Neuronal stem cell (in vitro differentiated cells): ENCODE measurements around the gene COBLL1.

ENCODE experiments used
- DNase-seq: peaks from one replicate; pipeline ENCODE4 v3.0.0-alpha.2; 2013; ENCODE audit warnings: low spot score
- H2AFZ ChIP-seq: one replicate; pipeline ENCODE4 v1.6.1; 2013; ENCODE audit warnings: mild to moderate bottlenecking, low read length, inconsistent platforms
- H2AK5ac ChIP-seq: 2 replicates; pipeline ENCODE4 v1.6.1; 2013; ENCODE audit warnings: low read depth, mild to moderate bottlenecking, inconsistent platforms, low read length, moderate library complexity, mixed read lengths
- H2BK120ac ChIP-seq: 2 replicates; pipeline ENCODE4 v1.6.1; 2013; ENCODE audit warnings: low read depth, mild to moderate bottlenecking, inconsistent platforms, low read length, moderate library complexity, mixed read lengths
- H2BK12ac ChIP-seq: one replicate; pipeline ENCODE4 v1.6.1; 2013; ENCODE audit warnings: low read length, inconsistent platforms
- H2BK15ac ChIP-seq: 2 replicates; pipeline ENCODE4 v1.6.1; 2013; ENCODE audit warnings: mild to moderate bottlenecking, low read length, inconsistent platforms, mixed read lengths
- H2BK5ac ChIP-seq: one replicate; pipeline ENCODE4 v1.6.1; 2013; ENCODE audit warnings: inconsistent platforms, mild to moderate bottlenecking, low read length, moderate library complexity
- H3K14ac ChIP-seq: one replicate; pipeline ENCODE4 v1.6.1; 2013; ENCODE audit warnings: low read length, inconsistent platforms
- H3K18ac ChIP-seq: 2 replicates; pipeline ENCODE4 v1.6.1; 2013; ENCODE audit warnings: low read length, inconsistent platforms
- H3K23ac ChIP-seq: 2 replicates; pipeline ENCODE4 v1.6.1; 2013; ENCODE audit warnings: low read depth, mild to moderate bottlenecking, mixed read lengths, low read length, inconsistent platforms; ENCODE audit not compliant: poor library complexity
- H3K27ac ChIP-seq: replicated peaks from 3 replicates; pipeline ENCODE4 v1.5.1; 2013; ENCODE audit warnings: low read length, inconsistent platforms
- H3K27me3 ChIP-seq, 3 experiments: 2 replicates each; pipeline ENCODE4 v1.6.1; 2013; ENCODE audit warnings: low read length in 3 of 3, mild to moderate bottlenecking in 2 of 3, inconsistent platforms in 1 of 3, low read depth in 1 of 3, mixed read lengths in 1 of 3, moderate library complexity in 1 of 3; ENCODE audit not compliant: control insufficient read depth in 3 of 3, insufficient read depth in 3 of 3
- H3K36me3 ChIP-seq, 2 donors: replicated peaks in 1 of 2; 2 replicates each; pipeline ENCODE4 v1.6.1; 2013; ENCODE audit warnings: low read length in 2 of 2; ENCODE audit not compliant: control insufficient read depth in 2 of 2, insufficient read depth in 2 of 2
- H3K4ac ChIP-seq: 2 replicates; pipeline ENCODE4 v1.6.1; 2013; ENCODE audit warnings: inconsistent platforms, mild to moderate bottlenecking, low read length, moderate library complexity
- H3K4me1 ChIP-seq, 2 donors: 1 replicate in 1 of 2; 2 replicates in 1 of 2; pipeline ENCODE4 v1.6.1; 2013; ENCODE audit warnings: low read length in 2 of 2, low read depth in 1 of 2; ENCODE audit not compliant: control insufficient read depth in 2 of 2, insufficient read depth in 1 of 2
- H3K4me2 ChIP-seq: one replicate; pipeline ENCODE4 v1.6.1; 2013; ENCODE audit warnings: mild to moderate bottlenecking, low read length, inconsistent platforms; ENCODE audit not compliant: insufficient read depth, poor library complexity, severe bottlenecking
- H3K4me3 ChIP-seq, 2 donors: 2 replicates each; pipeline ENCODE4 v1.5.1; 2013; ENCODE audit warnings: low read length in 2 of 2, mild to moderate bottlenecking in 2 of 2, inconsistent platforms in 1 of 2, moderate library complexity in 1 of 2
- H3K79me1 ChIP-seq: one replicate; pipeline ENCODE4 v1.6.1; 2013; ENCODE audit warnings: low read depth, mild to moderate bottlenecking, inconsistent platforms, low read length, moderate library complexity
- H3K9ac ChIP-seq: one replicate; pipeline ENCODE4 v1.6.1; 2013; ENCODE audit warnings: mild to moderate bottlenecking, low read depth, low read length, inconsistent platforms; ENCODE audit not compliant: poor library complexity
- H3K9me3 ChIP-seq, 2 donors: replicated peaks in 1 of 2; 2 replicates each; pipeline versions ENCODE3 to v1.6.1; 2013; ENCODE audit warnings: low read length in 2 of 2, mild to moderate bottlenecking in 2 of 2, inconsistent platforms in 1 of 2, low read depth in 1 of 2, mixed read lengths in 1 of 2, moderate library complexity in 1 of 2; ENCODE audit not compliant: control insufficient read depth in 2 of 2, insufficient read depth in 1 of 2
- H4K8ac ChIP-seq: one replicate; pipeline ENCODE4 v1.6.1; 2013; ENCODE audit warnings: low read depth, mild to moderate bottlenecking, inconsistent platforms, low read length, moderate library complexity
- H4K91ac ChIP-seq: one replicate; pipeline ENCODE4 v1.6.1; 2013; ENCODE audit warnings: low read length, low read depth, mild to moderate bottlenecking, inconsistent platforms; ENCODE audit not compliant: poor library complexity
- WGBS, 2 donors: extraction: QIAGEN DNeasy Blood & Tissue Kit; methylation state at CpG; one replicate each; pipeline ENCODE4 v1.1.7; 2013; ENCODE audit warnings: missing lambda C conversion rate in 2 of 2, mixed read lengths in 1 of 2; ENCODE audit not compliant: insufficient read length in 2 of 2, insufficient replicate concordance in 1 of 2; ENCODE audit errors: extremely low coverage in 2 of 2; 5-methylcytosine and 5-hydroxymethylcytosine counted together

The COBLL1 gene

DNA sequence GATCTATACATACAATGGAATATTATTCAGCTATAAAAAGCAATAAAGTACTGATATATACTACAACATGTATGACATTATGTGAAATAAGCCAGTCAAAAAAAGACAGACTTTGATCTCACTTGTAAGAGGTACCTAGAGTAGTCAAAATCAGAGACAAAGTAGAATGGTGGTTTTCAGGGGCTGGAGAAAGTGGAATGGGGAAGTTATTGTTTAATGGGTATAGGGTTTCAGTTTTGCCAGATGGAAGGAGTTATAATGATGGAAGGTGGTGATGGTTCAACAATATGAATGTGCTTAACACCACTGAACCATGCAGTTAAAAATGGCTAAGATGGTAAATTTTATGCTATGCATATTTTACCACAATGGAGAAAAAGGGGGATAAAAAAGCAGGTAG lies 6.3 kb downstream of the COBLL1 start:
- Histone ChIP-seq H3K27me3 (peaks cover 0 to 5% (median 0%) of the 10 kb centered on the region in 3 experiments), H2BK120ac (no peak overlapping the region), H3K14ac (no peak overlapping the region), H2AK5ac (no peak overlapping the region), H3K27ac (no peak overlapping the region), H3K4me2 (no peak overlapping the region), H2BK5ac (no peak overlapping the region), H3K79me1 (no peaks in the 10 kb centered on the region), H2AFZ (no peak overlapping the region), H3K4me3 (no peak overlapping the region), H3K9ac (no peak overlapping the region), H4K91ac (no peak overlapping the region), H3K9me3 (no peaks in the 10 kb centered on the region), H3K36me3 (no peaks in the 10 kb centered on the region), H2BK12ac (no peak overlapping the region), H3K18ac (no peak overlapping the region), H4K8ac (no peak overlapping the region), H3K23ac (no peak overlapping the region), H2BK15ac (no peak overlapping the region), H3K4me1 (peaks cover 0 to 5% of the 10 kb centered on the region in 2 donors), H3K4ac (no peak overlapping the region)
- DNase-seq = no peak

DNA sequence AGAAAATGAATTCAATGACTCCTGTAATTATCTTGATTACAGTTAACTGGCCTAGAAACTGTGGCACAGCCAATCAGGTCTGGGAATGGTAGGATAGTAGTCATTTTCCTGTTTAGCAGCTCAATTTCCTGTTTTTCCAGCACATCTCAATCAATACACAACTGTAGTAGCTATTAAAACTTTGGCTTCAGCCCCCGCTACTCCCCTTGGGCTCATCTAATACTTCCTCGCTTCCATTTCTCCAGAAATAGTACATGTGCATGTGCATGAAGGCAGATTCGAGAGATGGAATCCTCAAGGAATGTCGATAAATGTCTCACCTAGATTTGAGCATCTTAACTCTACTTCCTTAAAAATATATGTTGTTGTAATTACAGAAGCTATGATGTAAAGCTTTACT lies 9.7 kb downstream of the COBLL1 start:
- no peak overlapping the region for H3K18ac ChIP-seq
- H3K4ac ChIP-seq = no peak overlapping the region
- no peak overlapping the region for H2BK12ac ChIP-seq
- no peak overlapping the region for H3K27ac ChIP-seq
- H2AK5ac ChIP-seq = no peak overlapping the region
- no peak overlapping the region for H2BK5ac ChIP-seq
- no peaks in the 10 kb centered on the region for H3K4me1 ChIP-seq
- no peak overlapping the region for H4K8ac ChIP-seq
- no peak overlapping the region for H2BK15ac ChIP-seq
- no peaks in the 10 kb centered on the region for H3K36me3 ChIP-seq
- DNase-seq = no peak
- H3K79me1 ChIP-seq = no peaks in the 10 kb centered on the region
- no peaks in the 10 kb centered on the region for H3K27me3 ChIP-seq
- no peak overlapping the region for H2BK120ac ChIP-seq
- whole genome bisulfite sequencing, 2 donors = no CpG with 5 or more reads among the region's 4 CpGs
- no peak overlapping the region for H3K4me2 ChIP-seq
- no peak overlapping the region for H4K91ac ChIP-seq
- no peak overlapping the region for H3K14ac ChIP-seq
- H3K9me3 ChIP-seq = no peaks in the 10 kb centered on the region
- H3K23ac ChIP-seq = no peak overlapping the region
- no peak overlapping the region for H3K9ac ChIP-seq
- H2AFZ ChIP-seq = peak overlapping the region; percentile 28
- no peak overlapping the region for H3K4me3 ChIP-seq

DNA sequence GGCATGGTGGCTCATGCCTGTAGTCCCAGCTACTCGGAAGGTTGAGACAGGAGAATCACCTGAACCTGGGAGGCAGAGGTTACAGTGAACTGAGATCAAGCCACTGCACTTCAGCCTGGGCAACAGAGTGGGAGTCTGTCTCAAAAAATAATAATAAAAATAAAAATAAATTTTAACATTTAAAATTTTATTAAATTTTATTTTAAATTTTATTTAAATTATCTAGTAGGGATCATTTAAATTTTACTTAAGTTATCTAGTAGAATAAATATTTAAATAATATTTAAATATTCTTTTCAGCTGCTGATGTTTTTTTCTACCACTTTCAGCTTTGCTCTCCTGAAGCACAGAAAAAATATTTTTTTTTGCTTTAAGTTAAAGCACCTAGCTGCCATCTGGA lies 10.4 kb downstream of the COBLL1 start:
- H3K23ac ChIP-seq = no peak overlapping the region
- H3K14ac ChIP-seq = no peak overlapping the region
- WGBS, 2 donors = no CpG with 5 or more reads among the region's 1 CpG

DNA sequence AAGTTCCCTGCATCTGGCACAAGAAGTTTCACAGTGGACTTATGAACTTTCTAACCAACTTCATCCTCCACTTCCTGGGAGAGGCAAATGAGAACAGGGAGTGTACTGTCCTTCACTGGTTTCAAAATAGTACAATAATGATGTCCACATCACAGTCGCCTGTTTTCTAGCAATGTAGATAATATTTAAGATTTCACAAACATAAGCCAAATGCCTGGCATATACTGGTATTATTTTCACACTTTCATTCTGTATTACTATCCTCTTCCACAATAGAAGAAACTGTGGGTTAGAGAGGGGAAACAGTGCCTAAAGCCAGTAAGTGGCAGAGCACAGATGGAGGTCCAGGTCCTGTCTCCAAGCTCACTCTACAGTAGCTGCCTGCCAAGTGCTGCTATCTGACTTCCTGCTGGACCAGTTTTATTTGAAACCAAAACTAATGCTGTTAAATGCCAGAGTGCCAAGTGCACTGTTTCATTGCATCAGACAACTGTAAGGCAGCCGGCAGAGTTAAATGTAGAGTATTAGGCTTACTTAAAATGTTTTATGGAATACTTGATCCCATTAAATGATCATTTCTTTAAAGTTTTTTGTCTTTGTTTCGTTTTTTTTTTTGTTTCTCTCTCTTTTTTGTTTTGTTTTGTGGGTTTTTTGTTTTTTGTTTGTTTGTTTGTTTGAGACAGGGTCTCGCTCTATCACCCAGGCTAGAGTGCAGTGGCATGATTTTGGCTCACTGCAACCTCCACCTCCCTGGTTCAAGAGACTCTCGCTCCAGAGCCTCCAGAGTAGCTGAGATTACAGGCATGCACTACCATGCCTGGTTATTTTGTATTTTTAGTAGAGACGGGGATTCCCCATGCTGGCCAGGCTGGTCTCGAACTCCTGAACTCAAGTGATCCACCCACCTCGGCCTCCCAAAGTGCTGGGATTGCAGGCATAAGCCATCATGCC lies 15.1 kb downstream of the COBLL1 start:
- no peak overlapping the region for H3K4me3 ChIP-seq
- H3K14ac ChIP-seq = no peak overlapping the region
- H3K4ac ChIP-seq = no peak overlapping the region
- H2BK5ac ChIP-seq = no peak overlapping the region
- no peaks in the 10 kb centered on the region for H3K36me3 ChIP-seq
- no peak overlapping the region for H3K23ac ChIP-seq
- no CpG with 5 or more reads among the region's 8 CpGs for WGBS, 2 donors
- H4K8ac ChIP-seq = no peak overlapping the region
- no peak overlapping the region for H2AK5ac ChIP-seq
- no peak overlapping the region for H2BK120ac ChIP-seq
- H4K91ac ChIP-seq = no peak overlapping the region
- no peak overlapping the region for H3K18ac ChIP-seq
- H2AFZ ChIP-seq = no peak overlapping the region
- H3K27me3 ChIP-seq = no peaks in the 10 kb centered on the region
- no peaks in the 10 kb centered on the region for H3K9me3 ChIP-seq
- DNase-seq = no peak
- H2BK15ac ChIP-seq = no peak overlapping the region
- no peak overlapping the region for H2BK12ac ChIP-seq
- H3K9ac ChIP-seq = no peak overlapping the region
- no peaks in the 10 kb centered on the region for H3K79me1 ChIP-seq
- H3K4me1 ChIP-seq = no peaks in the 10 kb centered on the region
- H3K27ac ChIP-seq = no peak overlapping the region
- H3K4me2 ChIP-seq = no peak overlapping the region

More for the DNA sequence above, 10.4 kb downstream of the COBLL1 start:
- H3K79me1 ChIP-seq = no peaks in the 10 kb centered on the region
- no peaks in the 10 kb centered on the region for H3K36me3 ChIP-seq
- H2BK15ac ChIP-seq = no peak overlapping the region
- no peak overlapping the region for H4K91ac ChIP-seq
- H3K27me3 ChIP-seq = no peaks in the 10 kb centered on the region
- no peak overlapping the region for H3K4me2 ChIP-seq
- no peak overlapping the region for H4K8ac ChIP-seq
- H3K4me3 ChIP-seq = no peak overlapping the region
- no peak overlapping the region for H2BK12ac ChIP-seq
- H3K27ac ChIP-seq = no peak overlapping the region
- no peaks in the 10 kb centered on the region for H3K9me3 ChIP-seq
- H2BK120ac ChIP-seq = no peak overlapping the region
- no peak overlapping the region for H2AK5ac ChIP-seq
- no peaks in the 10 kb centered on the region for H3K4me1 ChIP-seq
- H3K4ac ChIP-seq = no peak overlapping the region
- H3K18ac ChIP-seq = no peak overlapping the region
- H3K9ac ChIP-seq = no peak overlapping the region
- peak overlapping the region; percentile 28 for H2AFZ ChIP-seq
- DNase-seq = no peak
- H2BK5ac ChIP-seq = no peak overlapping the region
